Osteoblast (primary cell): Measurements from ENCODE around the gene MBD3L4. TPM values are rescaled to one million over a fixed set of nuclear protein-coding genes. Genes with fewer than 3 reads are reported as not detected.

ENCODE experiments used
- DNase-seq: peaks from one replicate; pipeline ENCODE4 v3.0.0; 2011; ENCODE audit warnings: low spot score, mixed read lengths; ENCODE audit not compliant: insufficient read length; ENCODE audit errors: missing footprints
- H2AFZ ChIP-seq: 2 replicates; pipeline ENCODE4 v1.6.0; 2011; ENCODE audit warnings: mild to moderate bottlenecking, low read length
- H3K27ac ChIP-seq: 2 replicates; pipeline ENCODE4 v1.5.1; 2011; ENCODE audit warnings: mild to moderate bottlenecking, low read depth, low read length, moderate library complexity
- H3K27me3 ChIP-seq: 2 replicates; pipeline ENCODE4 v1.6.0; 2012; ENCODE audit warnings: mild to moderate bottlenecking, control low read depth, inconsistent platforms, low read length, moderate library complexity; ENCODE audit not compliant: insufficient read depth
- H3K36me3 ChIP-seq: 2 replicates; pipeline ENCODE4 v1.5.1; 2011; ENCODE audit warnings: mild to moderate bottlenecking, low read length, control low read depth, moderate library complexity; ENCODE audit not compliant: insufficient read depth
- H3K4me1 ChIP-seq: 2 replicates; pipeline ENCODE4 v1.5.1; 2011; ENCODE audit warnings: mild to moderate bottlenecking, low read length, control low read depth, moderate library complexity; ENCODE audit not compliant: insufficient read depth
- H3K4me2 ChIP-seq: 2 replicates; pipeline ENCODE4 v1.6.0; 2011; ENCODE audit warnings: mild to moderate bottlenecking, low read length; ENCODE audit not compliant: insufficient read depth
- H3K4me3 ChIP-seq: fragments of 200-600 bp; sonication (generic); 3 replicates; pipeline ENCODE4 v1.5.1; 2012; ENCODE audit warnings: mild to moderate bottlenecking, low read length, inconsistent platforms; ENCODE audit not compliant: insufficient read depth
- H3K79me2 ChIP-seq: 2 replicates; pipeline ENCODE4 v1.6.0; 2012; ENCODE audit warnings: mild to moderate bottlenecking, low read length, control low read depth, inconsistent platforms; ENCODE audit not compliant: insufficient read depth
- H3K9me3 ChIP-seq: 2 replicates; pipeline ENCODE4 v1.5.1; 2011; ENCODE audit warnings: low read depth, low read length, control low read depth
- H4K20me1 ChIP-seq: 2 replicates; pipeline ENCODE4 v1.6.0; 2012; ENCODE audit warnings: mild to moderate bottlenecking, low read length, control low read depth; ENCODE audit not compliant: insufficient read depth
- CTCF ChIP-seq: IDR thresholded peaks from 2 replicates; pipeline ENCODE4 v1.5.1; 2011; ENCODE audit warnings: mild to moderate bottlenecking, low read depth, low read length, moderate library complexity; ENCODE audit errors: extremely low read depth
- total RNA-seq: library from RNA; depleted of rRNA; stranded (reverse); fragments of >200 nt; gene quantifications from 2 replicates; pipeline ENCODE4 v1.2.3, GENCODE V29; 2012

The MBD3L4 gene
- total RNA-seq, 1 donor, result not detected

GRCh38 chr19:6999933-7000332, 40.0 kb downstream of the MBD3L4 start:
- no peaks in the 10 kb centered on the region for H3K79me2 ChIP-seq
- H3K36me3 ChIP-seq, result no peaks in the 10 kb centered on the region
- no peak overlapping the region for H3K4me2 ChIP-seq
- no peak overlapping the region for H3K4me3 ChIP-seq
- H2AFZ ChIP-seq, result no peak overlapping the region
- H4K20me1 ChIP-seq, result no peaks in the 10 kb centered on the region
- TF ChIP-seq CTCF, result no peak
- no peak overlapping the region for H3K27ac ChIP-seq
- H3K9me3 ChIP-seq, result no peaks in the 10 kb centered on the region
- DNase-seq, result no peak
- H3K4me1 ChIP-seq, result no peaks in the 10 kb centered on the region
- H3K27me3 ChIP-seq, result no peaks in the 10 kb centered on the region

- Histone ChIP-seq H3K36me3 (no peaks in the 10 kb centered on the region), H3K4me1 (no peaks in the 10 kb centered on the region), H3K4me2 (no peak overlapping the region), H3K27me3 (no peaks in the 10 kb centered on the region), H3K27ac (no peak overlapping the region), H4K20me1 (no peaks in the 10 kb centered on the region), H3K4me3 (no peak overlapping the region), H3K9me3 (no peaks in the 10 kb centered on the region), H2AFZ (no peak overlapping the region), H3K79me2 (no peaks in the 10 kb centered on the region)
- peak; percentile 51 for DNase-seq
- no peak for TF ChIP-seq CTCF
Observed at GRCh38 chr19:6997679-6998445, 42.1 kb downstream of the MBD3L4 start.

- no peaks in the 10 kb centered on the region for H3K27me3 ChIP-seq
- no peak overlapping the region for H3K4me3 ChIP-seq
- no peaks in the 10 kb centered on the region for H3K36me3 ChIP-seq
- no peaks in the 10 kb centered on the region for H4K20me1 ChIP-seq
- no peak overlapping the region for H2AFZ ChIP-seq
- no peaks in the 10 kb centered on the region for H3K9me3 ChIP-seq
- no peak for TF ChIP-seq CTCF
- no peak overlapping the region for H3K4me2 ChIP-seq
- DNase-seq, result no peak
- no peaks in the 10 kb centered on the region for H3K4me1 ChIP-seq
- H3K27ac ChIP-seq, result no peak overlapping the region
- no peaks in the 10 kb centered on the region for H3K79me2 ChIP-seq
Observed at GRCh38 chr19:6996810-6997209, 43.2 kb downstream of the MBD3L4 start.

- H3K4me3 ChIP-seq, result no peak overlapping the region
- no peaks in the 10 kb centered on the region for H3K4me1 ChIP-seq
- no peak overlapping the region for H2AFZ ChIP-seq
- no peaks in the 10 kb centered on the region for H3K36me3 ChIP-seq
- H3K27ac ChIP-seq, result no peak overlapping the region
- no peaks in the 10 kb centered on the region for H3K27me3 ChIP-seq
- no peaks in the 10 kb centered on the region for H4K20me1 ChIP-seq
- no peaks in the 10 kb centered on the region for H3K9me3 ChIP-seq
- DNase-seq, result no peak
- TF ChIP-seq CTCF, result no peak
- no peaks in the 10 kb centered on the region for H3K79me2 ChIP-seq
- no peak overlapping the region for H3K4me2 ChIP-seq
Observed at GRCh38 chr19:6995054-6995453, 44.9 kb downstream of the MBD3L4 start.
